Liver (tissue), 3 donors: ENCODE measurements around the gene ULK1.
"Not testable (repeated sequence)": the region's sequence is repeated elsewhere in the genome, so short reads cannot be mapped to it uniquely, and the experiment has no call there.

Experiments
- CTCF ChIP-seq: fragments of 150-350 bp; IDR thresholded peaks from 2 replicates; pipeline ENCODE4 v1.5.1; 2017; ENCODE audit warnings: improper control_type of control experiment, low read depth, low read length; ENCODE audit not compliant: missing input control
- TF ChIP-seq, protein P1 (sequence below): IDR thresholded peaks from 2 replicates; pipeline ENCODE4 v1.6.1; 2016; ENCODE audit warnings: antibody characterized with exemption
- TF ChIP-seq, protein P2 (sequence below): IDR thresholded peaks from 2 replicates; pipeline ENCODE4 v1.6.1; 2016; ENCODE audit warnings: antibody characterized with exemption, mild to moderate bottlenecking
- donor health status: healthy.
- donor health status: healthy.

- TF ChIP-seq, protein P1, sequence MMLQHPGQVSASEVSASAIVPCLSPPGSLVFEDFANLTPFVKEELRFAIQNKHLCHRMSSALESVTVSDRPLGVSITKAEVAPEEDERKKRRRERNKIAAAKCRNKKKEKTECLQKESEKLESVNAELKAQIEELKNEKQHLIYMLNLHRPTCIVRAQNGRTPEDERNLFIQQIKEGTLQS = not testable (repeated sequence)
- TF ChIP-seq, protein P2, sequence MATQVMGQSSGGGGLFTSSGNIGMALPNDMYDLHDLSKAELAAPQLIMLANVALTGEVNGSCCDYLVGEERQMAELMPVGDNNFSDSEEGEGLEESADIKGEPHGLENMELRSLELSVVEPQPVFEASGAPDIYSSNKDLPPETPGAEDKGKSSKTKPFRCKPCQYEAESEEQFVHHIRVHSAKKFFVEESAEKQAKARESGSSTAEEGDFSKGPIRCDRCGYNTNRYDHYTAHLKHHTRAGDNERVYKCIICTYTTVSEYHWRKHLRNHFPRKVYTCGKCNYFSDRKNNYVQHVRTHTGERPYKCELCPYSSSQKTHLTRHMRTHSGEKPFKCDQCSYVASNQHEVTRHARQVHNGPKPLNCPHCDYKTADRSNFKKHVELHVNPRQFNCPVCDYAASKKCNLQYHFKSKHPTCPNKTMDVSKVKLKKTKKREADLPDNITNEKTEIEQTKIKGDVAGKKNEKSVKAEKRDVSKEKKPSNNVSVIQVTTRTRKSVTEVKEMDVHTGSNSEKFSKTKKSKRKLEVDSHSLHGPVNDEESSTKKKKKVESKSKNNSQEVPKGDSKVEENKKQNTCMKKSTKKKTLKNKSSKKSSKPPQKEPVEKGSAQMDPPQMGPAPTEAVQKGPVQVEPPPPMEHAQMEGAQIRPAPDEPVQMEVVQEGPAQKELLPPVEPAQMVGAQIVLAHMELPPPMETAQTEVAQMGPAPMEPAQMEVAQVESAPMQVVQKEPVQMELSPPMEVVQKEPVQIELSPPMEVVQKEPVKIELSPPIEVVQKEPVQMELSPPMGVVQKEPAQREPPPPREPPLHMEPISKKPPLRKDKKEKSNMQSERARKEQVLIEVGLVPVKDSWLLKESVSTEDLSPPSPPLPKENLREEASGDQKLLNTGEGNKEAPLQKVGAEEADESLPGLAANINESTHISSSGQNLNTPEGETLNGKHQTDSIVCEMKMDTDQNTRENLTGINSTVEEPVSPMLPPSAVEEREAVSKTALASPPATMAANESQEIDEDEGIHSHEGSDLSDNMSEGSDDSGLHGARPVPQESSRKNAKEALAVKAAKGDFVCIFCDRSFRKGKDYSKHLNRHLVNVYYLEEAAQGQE = not testable (repeated sequence)
- TF ChIP-seq CTCF = not testable (repeated sequence)
These were observed 59.4 kb downstream of the ULK1 start for GRCh38 chr12:131953810-131954209.
